ENCODE measurements around the gene KCNQ5. TPM values are rescaled to one million over a fixed set of nuclear protein-coding genes. Genes with fewer than 3 reads are reported as not detected.

KCNQ5 gene
- total RNA-seq, 4 donors from 2014 or later: 0.57 to 4.4 (median 0.97) TPM

GRCh38 chr6:72931325-72931887, 309.5 kb downstream of the KCNQ5 start:
- Histone ChIP-seq H3K27me3 (no peaks in the 10 kb centered on the region), H3K4me3 (no peak overlapping the region), H3K27ac (no peak overlapping the region), H3K36me3 (no peaks in the 10 kb centered on the region), H3K9me3 (no peaks in the 10 kb centered on the region), H3K4me1 (no peaks in the 10 kb centered on the region)
- TF ChIP-seq CTCF (IDR thresholded peaks at IDR 0.05) (no peak), POLR2A (IDR thresholded peaks at IDR 0.05) (no peak)
- DNase-seq: no peak
- intact Hi-C loops (cut with DNase I): no loop called here
- 70 to 86% methylated on average over 4 of the region's 4 CpGs for WGBS, 2 donors

DNA sequence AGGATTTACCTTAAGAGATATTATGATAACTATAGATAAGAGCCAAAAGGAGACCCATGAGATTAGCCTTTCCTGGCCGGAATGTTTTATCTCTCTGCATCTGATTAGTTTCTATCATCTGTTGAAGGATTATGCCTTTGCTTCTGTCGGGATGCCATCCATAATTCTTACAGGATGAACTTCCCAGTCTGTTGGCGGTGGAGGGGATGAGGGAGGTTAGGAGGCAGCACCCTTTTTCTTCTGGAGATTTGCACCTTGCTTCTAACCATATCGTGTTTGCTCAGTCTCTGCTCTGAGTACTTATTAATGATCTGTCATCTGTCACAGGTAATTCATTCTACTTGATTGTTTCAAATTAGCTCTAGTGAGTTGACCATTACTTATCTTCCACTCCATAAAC, 311.4 kb downstream of the KCNQ5 start:
- no peaks in the 10 kb centered on the region for H3K9me3 ChIP-seq
- WGBS, 2 donors: 65 to 72% methylated on average over 4 of the region's 4 CpGs
- no peak for TF ChIP-seq POLR2A (IDR thresholded peaks at IDR 0.05)
- DNase-seq: no peak
- H3K4me1 ChIP-seq: no peaks in the 10 kb centered on the region
- H3K27me3 ChIP-seq: no peaks in the 10 kb centered on the region
- no peaks in the 10 kb centered on the region for H3K36me3 ChIP-seq
- H3K27ac ChIP-seq: no peak overlapping the region
- no peak overlapping the region for H3K4me3 ChIP-seq
- intact Hi-C loops (cut with DNase I): no loop called here

GRCh38 chr6:72936766-72937559, 315.1 kb downstream of the KCNQ5 start:
- no peaks in the 10 kb centered on the region for H3K9me3 ChIP-seq
- TF ChIP-seq CTCF (IDR thresholded peaks at IDR 0.05) (no peak), POLR2A (IDR thresholded peaks at IDR 0.05) (no peak)
- intact Hi-C loops (cut with DNase I): no loop called here
- no peaks in the 10 kb centered on the region for H3K4me1 ChIP-seq
- H3K27me3 ChIP-seq: no peaks in the 10 kb centered on the region
- no peak overlapping the region for H3K27ac ChIP-seq
- WGBS, 2 donors: 83 to 90% methylated on average over 4 of the region's 4 CpGs
- no peaks in the 10 kb centered on the region for H3K36me3 ChIP-seq
- no peak overlapping the region for H3K4me3 ChIP-seq
- no peak for DNase-seq

GRCh38 chr6:72938104-72938503, 316.2 kb downstream of the KCNQ5 start:
- Histone ChIP-seq H3K4me1 (no peaks in the 10 kb centered on the region), H3K4me3 (no peak overlapping the region), H3K27ac (no peak overlapping the region), H3K27me3 (no peaks in the 10 kb centered on the region), H3K9me3 (no peaks in the 10 kb centered on the region), H3K36me3 (no peaks in the 10 kb centered on the region)
- DNase-seq: no peak
- no peak for TF ChIP-seq POLR2A (IDR thresholded peaks at IDR 0.05)
- no peak for TF ChIP-seq CTCF (IDR thresholded peaks at IDR 0.05)
- WGBS, 2 donors: 71 to 80% methylated on average over 3 of the region's 3 CpGs
- intact Hi-C loops (cut with DNase I): no loop called here

- 72 to 90% methylated on average over 6 to 8 of the region's 8 CpGs for WGBS, 2 donors
- intact Hi-C loops (cut with DNase I): no loop called here
- no peaks in the 10 kb centered on the region for H3K36me3 ChIP-seq
Observed at GRCh38 chr6:72939004-72939403, 317.1 kb downstream of the KCNQ5 start.

More at GRCh38 chr6:72939004-72939403, 317.1 kb downstream of the KCNQ5 start:
- DNase-seq: no peak
- Histone ChIP-seq H3K27me3 (no peaks in the 10 kb centered on the region), H3K4me3 (no peak overlapping the region), H3K4me1 (no peaks in the 10 kb centered on the region), H3K27ac (no peak overlapping the region), H3K9me3 (no peaks in the 10 kb centered on the region)
- TF ChIP-seq CTCF (IDR thresholded peaks at IDR 0.05) (no peak), POLR2A (IDR thresholded peaks at IDR 0.05) (no peak)
